T-helper 2 cell treated with Interferon-gamma antibody and Interleukin-4, amounts not matched to agents 5 μg/mL and 100 μg/mL, for 36 hours (primary cell): ENCODE measurements around the gene FRG1.
"Not testable (repeated sequence)": the region's sequence is repeated elsewhere in the genome, so short reads cannot be mapped to it uniquely, and the experiment has no call there.

ENCODE experiments used
- DNase-seq: peaks from one replicate; pipeline ENCODE4 v3.0.0; 2021; ENCODE audit warnings: low spot score
- H3K27ac Mint-ChIP-seq: one replicate; pipeline ENCODE4 v1.8.0; 2021; ENCODE audit warnings: mild to moderate bottlenecking, mixed read lengths
- H3K27me3 Mint-ChIP-seq: one replicate; pipeline ENCODE4 v1.8.0; 2021; ENCODE audit warnings: low read depth, mixed read lengths
- H3K36me3 Mint-ChIP-seq: one replicate; pipeline ENCODE4 v1.8.0; 2021; ENCODE audit warnings: low read depth, mixed read lengths
- H3K4me1 Mint-ChIP-seq: one replicate; pipeline ENCODE4 v1.8.0; 2021; ENCODE audit warnings: low read depth, mixed read lengths
- H3K4me3 Mint-ChIP-seq: one replicate; pipeline ENCODE4 v1.8.0; 2022; ENCODE audit warnings: mild to moderate bottlenecking, moderate library complexity, mixed read lengths
- H3K9me3 Mint-ChIP-seq: one replicate; pipeline ENCODE4 v1.8.0; 2021; ENCODE audit warnings: mixed read lengths

The FRG1 gene

GRCh38 chr4:189973646-189974045, 33.0 kb downstream of the FRG1 start:
- Mint-ChIP-seq H3K27ac (no peak overlapping the region), H3K27me3 (peaks cover 5% of the 10 kb centered on the region), H3K4me1 (no peaks in the 10 kb centered on the region), H3K4me3 (no peak overlapping the region), H3K36me3 (no peaks in the 10 kb centered on the region), H3K9me3 (no peaks in the 10 kb centered on the region)
- no peak for DNase-seq

GRCh38 chr4:189974056-189974455, 33.4 kb downstream of the FRG1 start:
- no peak for DNase-seq
- H3K36me3 Mint-ChIP-seq, result no peaks in the 10 kb centered on the region
- no peaks in the 10 kb centered on the region for H3K9me3 Mint-ChIP-seq
- no peak overlapping the region for H3K27ac Mint-ChIP-seq
- no peaks in the 10 kb centered on the region for H3K4me1 Mint-ChIP-seq
- H3K27me3 Mint-ChIP-seq, result peaks cover 5% of the 10 kb centered on the region
- no peak overlapping the region for H3K4me3 Mint-ChIP-seq

GRCh38 chr4:189979196-189980047, 38.8 kb downstream of the FRG1 start:
- H3K9me3 Mint-ChIP-seq, result no peaks in the 10 kb centered on the region
- no peaks in the 10 kb centered on the region for H3K4me1 Mint-ChIP-seq
- H3K27me3 Mint-ChIP-seq, result peaks cover 2% of the 10 kb centered on the region
- H3K27ac Mint-ChIP-seq, result no peak overlapping the region
- no peak overlapping the region for H3K4me3 Mint-ChIP-seq
- no peak for DNase-seq
- H3K36me3 Mint-ChIP-seq, result no peaks in the 10 kb centered on the region

- not testable (repeated sequence) for H3K27me3 Mint-ChIP-seq, H3K4me3 Mint-ChIP-seq, H3K4me1 Mint-ChIP-seq, H3K27ac Mint-ChIP-seq, H3K36me3 Mint-ChIP-seq, H3K9me3 Mint-ChIP-seq, DNase-seq
These were observed 39.6 kb downstream of the FRG1 start for GRCh38 chr4:189980292-189980691.

GRCh38 chr4:189981970-189982369, 41.3 kb downstream of the FRG1 start:
- no peak overlapping the region for H3K27ac Mint-ChIP-seq
- H3K9me3 Mint-ChIP-seq, result no peaks in the 10 kb centered on the region
- peaks cover 2% of the 10 kb centered on the region for H3K27me3 Mint-ChIP-seq
- no peaks in the 10 kb centered on the region for H3K4me1 Mint-ChIP-seq
- no peaks in the 10 kb centered on the region for H3K36me3 Mint-ChIP-seq
- no peak for DNase-seq
- H3K4me3 Mint-ChIP-seq, result no peak overlapping the region

- H3K4me3 Mint-ChIP-seq, H3K9me3 Mint-ChIP-seq, H3K36me3 Mint-ChIP-seq, H3K27me3 Mint-ChIP-seq, DNase-seq, H3K4me1 Mint-ChIP-seq, H3K27ac Mint-ChIP-seq: not testable (repeated sequence)
These were observed 43.3 kb downstream of the FRG1 start for GRCh38 chr4:189983916-189984526.

GRCh38 chr4:189984661-189985060, 44.0 kb downstream of the FRG1 start:
- H3K36me3 Mint-ChIP-seq, H3K27me3 Mint-ChIP-seq, DNase-seq, H3K9me3 Mint-ChIP-seq, H3K4me3 Mint-ChIP-seq, H3K27ac Mint-ChIP-seq, H3K4me1 Mint-ChIP-seq: not testable (repeated sequence)

- H3K9me3 Mint-ChIP-seq, H3K27ac Mint-ChIP-seq, H3K36me3 Mint-ChIP-seq, H3K27me3 Mint-ChIP-seq, H3K4me1 Mint-ChIP-seq, H3K4me3 Mint-ChIP-seq, DNase-seq: not testable (repeated sequence)
These were observed 45.1 kb downstream of the FRG1 start for GRCh38 chr4:189985651-189986243.

- DNase-seq, result no peak
- no peaks in the 10 kb centered on the region for H3K4me1 Mint-ChIP-seq
- H3K27me3 Mint-ChIP-seq, result no peaks in the 10 kb centered on the region
- no peaks in the 10 kb centered on the region for H3K9me3 Mint-ChIP-seq
- H3K4me3 Mint-ChIP-seq, result no peak overlapping the region
- H3K27ac Mint-ChIP-seq, result no peak overlapping the region
- no peaks in the 10 kb centered on the region for H3K36me3 Mint-ChIP-seq
These were observed 48.3 kb downstream of the FRG1 start for GRCh38 chr4:189988877-189989431.

GRCh38 chr4:189989941-189990340, 49.3 kb downstream of the FRG1 start:
- not testable (repeated sequence) for H3K4me1 Mint-ChIP-seq, H3K36me3 Mint-ChIP-seq, H3K27ac Mint-ChIP-seq, DNase-seq, H3K9me3 Mint-ChIP-seq, H3K4me3 Mint-ChIP-seq, H3K27me3 Mint-ChIP-seq
